Stimulated activated CD8-positive, alpha-beta memory T cell treated with anti-CD3 and anti-CD28 coated beads, Interleukin-7, amount 100 ng/mL, for 4 hours (primary cell): Measurements from ENCODE around the gene OR6K6.

Experiments used
- DNase-seq, 2 donors: peaks; one replicate each; pipeline ENCODE4 v3.0.0-alpha.2; 2020; ENCODE audit warnings: low read depth in 2 of 2

OR6K6 gene

DNA sequence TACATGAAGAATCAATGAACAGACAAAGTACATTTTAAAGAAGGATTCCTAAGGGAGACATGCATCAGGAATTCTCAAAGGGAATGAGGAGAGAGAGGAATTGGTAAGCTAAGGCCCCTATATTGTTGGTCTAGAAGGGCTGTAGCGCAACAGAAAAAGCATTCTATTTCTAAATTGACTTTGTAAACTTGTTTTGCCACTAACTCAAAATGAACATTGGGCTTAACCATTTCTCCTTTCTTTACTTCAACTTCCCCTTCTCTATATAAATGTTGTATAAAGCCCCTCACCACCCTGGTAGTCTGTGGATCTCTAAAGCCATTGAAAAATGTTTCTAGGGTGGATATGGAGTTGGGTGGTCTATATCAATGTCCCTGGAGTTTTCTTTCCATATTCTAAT, 46.9 kb downstream of the OR6K6 start:
- no peak for DNase-seq

DNA sequence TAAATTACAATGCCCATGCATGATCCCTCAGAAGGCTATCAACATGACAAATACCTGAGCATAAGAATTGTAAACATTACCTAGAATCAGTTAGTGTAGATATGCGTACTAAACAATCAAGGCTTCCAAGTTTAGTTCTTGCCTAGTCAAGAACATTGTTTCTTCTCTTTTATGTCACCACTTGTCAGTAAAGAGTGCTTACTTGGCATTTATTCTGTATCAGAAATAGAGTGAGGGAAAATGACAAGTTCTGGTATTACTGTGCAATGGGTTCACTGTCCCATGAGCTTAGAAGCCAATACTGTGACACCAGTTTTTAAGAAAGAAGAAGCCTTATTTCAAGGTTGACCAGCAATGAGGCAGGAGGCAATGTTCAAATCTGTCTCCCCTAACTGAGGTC, 49.2 kb downstream of the OR6K6 start:
- DNase-seq = no peak
